DMS79 treated with DMSO at 0.1 percent for 48 hours (cell line): ENCODE measurements around the gene SPATS2L.

ENCODE experiments used
- DNase-seq: peaks from one replicate; lab custom pipeline; 2025; lab: John Stamatoyannopoulos, UW

The SPATS2L gene, protein sequence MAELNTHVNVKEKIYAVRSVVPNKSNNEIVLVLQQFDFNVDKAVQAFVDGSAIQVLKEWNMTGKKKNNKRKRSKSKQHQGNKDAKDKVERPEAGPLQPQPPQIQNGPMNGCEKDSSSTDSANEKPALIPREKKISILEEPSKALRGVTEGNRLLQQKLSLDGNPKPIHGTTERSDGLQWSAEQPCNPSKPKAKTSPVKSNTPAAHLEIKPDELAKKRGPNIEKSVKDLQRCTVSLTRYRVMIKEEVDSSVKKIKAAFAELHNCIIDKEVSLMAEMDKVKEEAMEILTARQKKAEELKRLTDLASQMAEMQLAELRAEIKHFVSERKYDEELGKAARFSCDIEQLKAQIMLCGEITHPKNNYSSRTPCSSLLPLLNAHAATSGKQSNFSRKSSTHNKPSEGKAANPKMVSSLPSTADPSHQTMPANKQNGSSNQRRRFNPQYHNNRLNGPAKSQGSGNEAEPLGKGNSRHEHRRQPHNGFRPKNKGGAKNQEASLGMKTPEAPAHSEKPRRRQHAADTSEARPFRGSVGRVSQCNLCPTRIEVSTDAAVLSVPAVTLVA

DNA sequence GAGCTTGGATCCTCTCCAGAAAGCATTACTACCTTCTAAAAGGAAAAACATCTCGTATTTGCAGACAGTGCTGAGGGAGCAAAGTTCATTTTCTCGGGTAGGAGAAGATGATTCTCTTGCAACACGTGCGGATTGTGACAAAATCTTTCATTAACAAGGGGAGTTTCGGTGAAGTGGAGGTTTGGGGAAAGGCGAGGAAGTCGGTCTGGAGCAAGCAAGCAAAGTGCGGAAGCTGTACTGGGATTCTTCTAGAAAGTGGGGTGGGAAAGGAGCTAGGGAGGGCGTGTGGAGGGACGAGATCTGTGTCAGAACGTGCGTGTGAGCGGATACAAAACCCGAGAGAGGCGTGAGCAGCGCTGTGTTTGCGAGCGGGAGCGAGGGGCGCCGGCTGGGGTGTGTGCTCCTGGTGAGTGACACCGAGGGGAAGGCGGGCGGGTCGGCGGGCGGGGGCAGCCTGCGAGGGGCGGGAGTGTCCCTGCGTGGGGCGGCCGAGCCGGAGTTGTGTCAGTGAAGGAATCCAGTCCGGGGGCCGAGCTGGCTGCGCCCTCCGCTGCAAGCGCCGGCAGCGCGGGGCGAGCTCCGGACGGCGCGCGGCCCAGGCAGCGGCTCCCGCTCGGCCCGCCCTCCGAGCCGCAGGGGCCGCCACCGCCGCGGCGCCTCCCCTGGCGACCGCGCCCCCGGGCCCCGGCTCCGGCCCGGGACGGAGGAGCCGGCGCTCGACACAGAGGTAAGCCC is at the start of gene SPATS2L:
Gene SPATS2L (plus strand): TSS at position 498 of the 735 bp plus-strand sequence. CDS start 82,552 bp downstream, outside the sequence.
- peak; percentile 81 for DNase-seq

DNA sequence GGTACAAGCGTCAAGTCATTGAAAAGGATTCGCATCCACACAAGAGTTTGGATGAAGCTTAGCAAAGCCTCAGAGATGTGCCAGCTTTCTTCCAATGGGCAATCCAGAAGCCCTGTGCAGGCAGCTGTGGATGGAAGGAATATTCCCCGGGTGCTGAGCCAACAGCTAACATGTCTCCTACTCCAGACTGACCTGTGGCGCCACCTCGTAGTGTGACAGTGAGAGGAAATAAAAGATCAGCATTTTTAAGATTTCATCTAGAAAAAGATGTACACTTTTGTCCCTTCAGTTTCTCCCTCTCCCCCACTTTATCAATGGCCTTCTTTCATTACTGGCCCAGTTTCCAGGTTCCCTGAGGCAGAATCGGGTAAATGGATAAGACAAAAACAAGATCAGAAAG is 48.9 kb upstream of the SPATS2L start:
- DNase-seq, result no peak

DNA sequence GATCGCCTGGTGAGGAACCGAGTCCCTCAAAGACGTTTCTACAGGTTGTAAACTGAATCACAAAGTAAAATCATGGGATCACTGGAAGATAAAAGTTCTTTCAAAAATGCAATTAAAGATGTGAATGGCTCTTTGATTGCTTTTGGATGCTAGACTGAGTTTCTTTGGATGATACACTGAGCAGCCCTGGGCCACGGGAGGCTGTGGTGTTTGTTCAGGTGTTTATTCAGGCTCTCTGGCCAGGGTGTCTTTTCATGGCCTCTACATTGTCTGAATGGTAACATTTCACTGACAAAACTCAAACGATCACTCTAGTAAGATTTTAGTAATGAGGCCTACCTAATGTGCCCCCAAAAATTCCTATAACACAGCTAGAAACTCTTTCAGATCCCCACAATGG is 48.4 kb upstream of the SPATS2L start:
- no peak for DNase-seq

DNA sequence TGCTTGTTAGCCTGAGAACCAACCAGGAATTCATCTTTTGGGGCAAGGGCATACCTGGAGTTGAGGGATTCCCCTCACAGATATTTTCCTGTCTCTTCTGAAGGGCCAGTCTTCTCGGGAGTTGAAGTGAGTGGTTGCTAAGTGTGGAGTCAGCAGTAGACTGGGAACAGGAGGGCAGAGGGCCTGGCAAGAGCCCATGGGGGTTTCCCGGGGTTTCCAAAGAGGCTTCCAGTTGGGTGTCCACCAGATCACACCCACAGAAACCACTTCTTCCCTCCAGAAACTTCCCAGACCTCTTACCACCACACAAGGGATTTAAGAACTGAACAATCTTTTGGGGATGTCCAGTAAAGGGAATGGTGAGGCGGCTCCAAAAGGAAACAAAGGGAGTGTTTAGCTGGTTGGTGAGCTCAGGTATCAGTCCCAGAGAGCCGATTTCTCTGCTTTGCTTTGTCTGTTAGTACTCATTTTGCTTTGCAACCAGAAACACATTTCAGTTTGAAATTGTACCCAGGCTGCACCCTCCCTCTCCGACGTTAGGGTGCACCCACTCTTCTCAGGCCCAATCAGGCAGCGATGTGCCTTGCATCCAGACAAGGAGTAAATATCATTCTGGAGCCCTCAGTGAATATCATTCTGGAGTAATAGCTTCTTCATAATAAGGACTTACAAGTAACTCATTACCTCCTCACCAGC is 47.5 kb upstream of the SPATS2L start:
- peak; percentile 77 for DNase-seq

DNA sequence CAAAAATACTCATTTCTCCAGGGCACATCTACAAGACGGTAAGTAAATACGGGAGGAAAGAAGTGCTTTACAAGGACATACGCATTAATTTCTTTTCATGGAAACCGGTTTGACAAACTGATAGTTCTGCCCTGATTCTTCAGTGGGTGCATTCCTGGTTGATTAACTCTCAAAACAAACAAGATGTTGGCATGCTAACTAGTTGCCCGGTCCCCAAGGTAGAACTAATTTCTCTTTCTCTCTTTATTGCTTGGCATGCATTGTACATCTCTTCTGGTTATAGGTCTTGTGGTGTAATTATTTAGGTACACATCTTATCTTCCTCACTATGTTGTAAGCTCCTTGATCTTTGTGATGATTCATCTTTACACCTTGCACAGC is 46.9 kb upstream of the SPATS2L start:
- DNase-seq, result peak; percentile 95

DNA sequence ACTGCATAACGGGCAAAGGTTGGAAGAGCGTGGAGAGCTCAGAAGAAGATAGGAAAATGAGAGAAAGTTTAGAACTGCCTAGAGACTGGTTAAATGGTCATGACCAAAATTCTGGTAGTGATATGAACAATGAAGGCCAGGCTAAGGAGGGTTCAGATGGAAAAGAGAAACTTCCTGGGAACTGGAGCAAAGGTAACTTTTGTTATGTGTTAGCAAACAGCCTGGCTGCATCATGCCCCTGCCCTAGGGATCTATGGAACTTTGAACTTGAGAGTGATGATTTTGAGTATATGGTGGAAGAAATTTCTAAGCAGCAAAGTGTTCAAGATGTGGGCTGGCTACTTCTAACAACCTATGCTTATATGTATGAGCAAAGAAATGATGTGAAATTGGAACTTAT is 44.4 kb upstream of the SPATS2L start:
- DNase-seq, result no peak

DNA sequence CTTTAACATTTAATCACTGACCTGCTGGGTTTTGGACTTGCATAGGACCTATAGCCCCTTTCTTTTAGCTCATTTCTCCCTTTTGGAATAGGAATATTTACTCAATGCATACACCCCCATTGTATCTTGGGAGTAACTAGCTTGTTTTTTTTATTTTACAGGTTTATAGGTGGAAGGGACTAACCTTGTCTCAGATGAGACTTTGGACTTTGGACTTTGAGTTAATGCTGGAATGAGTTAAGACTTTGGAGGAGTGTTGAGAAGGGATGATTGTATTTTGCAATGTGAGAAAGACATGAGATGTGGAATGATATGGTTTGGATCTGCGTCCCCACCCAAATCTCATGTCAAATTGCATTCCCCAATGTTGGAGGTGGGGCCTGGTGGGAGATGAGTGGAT is 43.2 kb upstream of the SPATS2L start:
- no peak for DNase-seq

DNA sequence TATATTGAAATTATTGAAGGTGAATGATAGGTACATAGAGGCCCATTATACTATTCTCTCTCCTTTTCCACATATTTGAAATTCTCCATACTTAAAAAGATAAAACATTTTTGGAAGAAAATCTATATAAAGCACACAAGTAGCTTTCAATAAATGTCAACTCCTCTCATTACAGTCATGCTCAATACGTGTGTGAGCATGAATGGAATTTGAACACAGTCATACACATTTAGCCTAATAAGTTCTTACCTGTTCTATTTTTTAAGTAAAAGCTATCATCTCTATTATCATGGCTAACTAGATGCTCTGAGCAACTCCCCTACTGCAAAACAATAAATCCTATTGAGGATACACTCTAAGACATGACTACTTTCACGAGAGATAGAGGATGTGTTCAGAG is 41.9 kb upstream of the SPATS2L start:
- no peak for DNase-seq

DNA sequence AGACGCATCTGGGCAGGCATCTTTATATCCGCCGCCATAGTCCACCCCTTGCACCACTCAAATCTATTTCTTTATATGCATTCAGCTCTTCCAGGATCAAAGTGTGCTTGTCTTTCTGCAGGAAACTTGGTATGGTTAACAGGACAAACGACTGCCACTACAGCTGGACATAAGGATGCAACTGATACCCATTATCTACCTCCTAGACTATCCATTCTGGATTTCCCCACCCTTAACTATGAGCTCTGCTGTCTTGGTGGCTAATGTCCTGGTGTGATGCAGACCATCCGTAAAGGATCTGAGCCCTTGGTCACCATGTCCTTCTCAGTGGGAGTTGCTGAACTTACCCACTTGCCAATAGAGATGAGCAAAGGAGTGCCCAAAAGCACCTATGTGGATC is 40.1 kb upstream of the SPATS2L start:
- DNase-seq, result no peak

DNA sequence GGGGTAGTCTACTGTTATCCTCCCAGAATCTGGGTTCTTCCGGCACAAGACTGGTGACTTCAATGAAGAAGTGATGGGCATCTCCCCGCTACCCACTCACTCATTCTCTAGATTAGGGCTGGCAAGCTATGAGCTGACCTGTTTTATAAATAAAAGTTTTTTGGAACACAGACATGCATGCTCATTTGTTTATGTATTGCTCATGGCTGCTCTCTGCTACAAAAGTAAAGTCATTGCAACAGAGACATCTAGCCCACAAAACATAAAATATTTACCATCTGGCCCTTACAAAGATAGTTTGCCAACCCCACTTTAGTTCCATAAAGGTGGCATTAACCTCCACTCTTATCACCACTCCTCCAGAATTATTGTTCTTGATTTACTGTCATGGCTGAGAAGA is 39.1 kb upstream of the SPATS2L start:
- DNase-seq, result no peak

DNA sequence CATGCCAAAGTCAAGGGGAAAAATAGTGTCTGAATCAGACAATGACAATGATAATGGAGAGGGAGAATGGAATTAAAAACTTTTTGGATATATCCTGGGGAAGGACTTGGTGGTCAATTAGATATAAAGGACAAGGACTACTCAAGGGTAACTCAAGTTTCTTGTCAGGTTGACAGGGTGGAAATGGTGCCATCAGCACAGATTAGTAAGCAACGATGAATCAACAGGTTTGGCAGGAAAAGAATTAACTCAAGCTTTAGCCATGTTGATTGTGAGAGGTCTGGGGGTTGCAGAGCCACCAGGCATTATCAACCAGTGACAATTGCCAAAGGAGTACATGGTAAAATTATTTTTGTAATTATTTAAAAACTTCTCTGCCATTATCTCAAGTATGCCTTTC is 35.8 kb upstream of the SPATS2L start:
- no peak for DNase-seq

DNA sequence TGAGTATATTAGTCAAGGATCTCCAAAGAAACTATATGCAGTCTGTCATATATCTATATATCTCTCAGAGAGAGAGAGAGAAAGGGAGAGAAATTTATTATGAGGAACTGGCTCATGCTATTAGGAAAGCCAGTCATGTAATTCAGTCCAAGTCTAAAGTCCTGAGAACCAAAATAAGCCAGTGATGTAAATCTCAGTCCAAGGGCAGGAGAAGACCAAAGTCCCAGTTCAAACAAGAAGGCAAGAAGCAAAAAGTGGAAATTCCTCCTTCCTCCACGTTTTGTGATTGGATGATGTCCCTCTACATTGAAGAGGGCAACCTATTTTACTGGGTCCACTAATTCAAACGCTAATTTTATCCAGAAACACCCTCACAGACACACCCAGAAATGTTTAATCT is 34.2 kb upstream of the SPATS2L start:
- DNase-seq, result no peak

DNA sequence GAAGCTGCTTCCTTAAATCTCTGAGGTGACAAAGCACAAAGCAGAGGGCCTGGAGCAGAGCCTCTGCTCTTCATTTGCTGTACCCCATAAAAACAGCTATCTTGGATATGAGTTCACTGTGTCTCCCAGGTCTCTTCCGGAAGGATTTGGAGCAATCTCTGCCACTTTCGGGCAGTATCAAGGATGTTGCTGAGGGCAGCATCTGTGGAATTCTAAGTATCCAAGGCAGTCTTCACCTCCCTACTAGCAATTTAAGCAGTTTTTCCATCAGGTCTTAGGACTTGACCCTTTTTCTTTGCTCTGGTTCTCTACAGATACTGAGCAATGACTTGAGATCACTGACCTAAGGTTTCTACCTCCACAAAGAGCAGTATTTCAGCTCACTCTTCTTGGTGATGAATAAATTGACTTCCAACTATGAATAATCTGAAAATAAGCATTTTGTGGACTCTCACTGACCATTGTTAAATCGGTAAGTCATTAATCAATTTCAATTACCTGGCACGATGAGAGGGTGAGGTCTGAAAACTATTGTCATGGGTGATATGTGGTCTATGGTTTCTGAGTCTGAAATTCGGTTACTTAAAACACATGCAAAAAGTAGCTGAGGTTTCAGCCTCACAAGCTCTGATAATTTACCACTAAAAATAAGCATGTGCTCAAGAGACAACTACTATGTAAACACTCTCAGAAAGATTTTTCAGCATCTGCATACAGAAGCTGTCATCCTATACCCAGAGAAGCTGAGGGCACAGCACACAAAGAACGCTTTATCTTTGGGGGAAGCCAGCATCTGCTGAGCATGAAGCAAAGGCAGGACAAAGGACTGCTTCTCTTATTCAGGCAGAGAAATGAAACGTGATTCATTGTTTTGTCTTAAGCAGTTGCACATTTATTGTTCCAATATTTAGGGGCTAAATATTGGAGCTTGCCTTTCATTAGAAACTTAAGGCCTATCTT is 32.1 kb upstream of the SPATS2L start:
- peak; percentile 42 for DNase-seq

DNA sequence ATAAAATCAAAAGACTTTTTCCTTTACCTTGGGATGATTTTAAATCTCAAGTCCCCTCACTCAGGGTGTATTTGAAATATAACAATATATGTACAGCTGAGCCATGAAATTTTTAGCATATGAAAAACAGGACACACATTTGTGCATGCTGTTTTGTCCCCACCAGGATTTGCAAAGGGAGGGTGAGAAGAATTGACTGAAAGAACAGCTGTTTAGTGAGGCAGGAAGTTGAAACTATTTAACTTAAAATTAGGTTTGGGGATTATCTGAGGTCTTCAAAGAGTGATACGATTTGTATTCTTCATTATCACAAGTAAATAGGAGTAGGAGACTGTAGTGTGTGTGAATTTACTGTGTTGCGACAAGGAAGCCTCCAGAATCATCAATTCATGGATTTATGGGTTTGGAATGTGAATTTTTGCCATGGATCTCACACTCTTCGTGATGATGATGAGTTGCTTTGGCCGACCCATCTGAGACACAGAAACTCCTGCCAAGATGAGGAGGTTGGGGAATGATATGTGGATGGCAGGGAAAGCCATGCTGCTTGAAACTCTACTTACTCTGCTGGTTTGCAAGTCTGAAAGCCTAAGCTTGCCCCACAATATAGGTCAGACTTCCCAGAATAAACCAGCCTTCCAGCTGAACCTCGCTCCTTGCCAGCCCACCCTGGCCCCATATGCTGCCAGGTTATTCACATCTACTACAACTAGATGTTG is 31.0 kb upstream of the SPATS2L start:
- no peak for DNase-seq

DNA sequence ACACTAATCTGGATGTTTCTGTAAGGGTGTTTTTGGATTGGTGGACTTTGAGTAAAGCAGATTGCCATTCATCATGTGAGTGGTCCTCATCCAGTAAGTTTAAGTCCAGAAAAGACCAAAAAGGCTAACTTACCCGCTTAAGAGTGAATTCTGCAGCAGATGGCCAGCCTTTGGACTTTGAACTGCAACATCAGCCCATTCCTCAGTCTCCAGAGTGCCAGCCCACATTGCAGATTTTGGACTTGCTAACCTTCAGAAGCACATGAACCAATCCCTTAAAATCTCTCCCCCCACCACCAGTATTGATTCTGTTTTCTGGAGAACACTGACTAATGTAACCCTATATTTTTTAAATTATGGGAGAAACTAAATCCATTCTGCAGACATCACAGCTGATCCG is 30.0 kb upstream of the SPATS2L start:
- DNase-seq, result no peak

DNA sequence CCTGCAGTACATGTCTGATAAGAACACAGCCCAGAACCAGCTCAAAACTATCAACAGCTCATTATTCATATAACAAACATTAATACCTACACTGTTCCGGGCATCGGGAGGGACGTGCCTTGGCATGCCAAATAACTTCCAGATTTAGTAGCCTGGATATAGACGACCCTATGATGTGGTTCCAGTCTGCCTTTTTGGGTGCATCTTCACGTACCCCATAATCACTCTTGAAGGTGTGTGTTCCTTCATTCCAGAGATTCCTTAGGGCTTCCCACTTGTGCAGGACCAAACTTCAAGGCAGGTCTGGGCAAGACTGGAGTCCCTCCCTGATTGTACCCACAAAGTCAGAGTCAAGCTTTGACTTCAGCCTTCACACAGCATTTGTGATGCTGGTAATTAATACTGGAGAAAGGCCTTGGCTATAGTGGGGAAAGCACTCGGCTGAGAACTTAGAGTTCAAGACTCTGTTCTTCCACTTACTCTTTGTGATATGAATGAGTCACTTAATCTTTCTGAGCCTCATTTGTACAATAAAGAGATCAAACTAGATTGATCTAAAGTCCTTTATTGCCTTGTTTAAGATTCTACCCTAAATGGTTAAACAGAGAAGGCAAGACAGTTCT is 27.7 kb upstream of the SPATS2L start:
- no peak for DNase-seq

DNA sequence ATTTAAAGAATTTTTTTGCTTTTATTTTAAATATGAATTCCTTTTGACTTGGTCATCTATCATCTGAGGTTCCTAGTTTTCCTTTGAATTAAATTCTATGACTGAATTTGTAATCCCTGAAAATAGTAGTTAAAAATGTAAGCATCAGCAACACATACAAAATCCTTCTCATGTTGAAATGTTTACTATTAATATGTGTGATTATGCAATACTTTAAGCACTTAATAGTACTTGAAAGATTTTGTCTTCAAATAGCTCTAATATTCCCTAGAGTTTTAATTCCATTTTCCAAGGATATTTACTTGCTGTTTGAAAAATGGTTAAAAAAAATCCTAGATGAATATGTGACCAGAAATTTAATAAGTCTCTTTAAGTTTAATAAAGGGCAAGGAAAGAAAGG is 26.6 kb upstream of the SPATS2L start:
- DNase-seq, result no peak

DNA sequence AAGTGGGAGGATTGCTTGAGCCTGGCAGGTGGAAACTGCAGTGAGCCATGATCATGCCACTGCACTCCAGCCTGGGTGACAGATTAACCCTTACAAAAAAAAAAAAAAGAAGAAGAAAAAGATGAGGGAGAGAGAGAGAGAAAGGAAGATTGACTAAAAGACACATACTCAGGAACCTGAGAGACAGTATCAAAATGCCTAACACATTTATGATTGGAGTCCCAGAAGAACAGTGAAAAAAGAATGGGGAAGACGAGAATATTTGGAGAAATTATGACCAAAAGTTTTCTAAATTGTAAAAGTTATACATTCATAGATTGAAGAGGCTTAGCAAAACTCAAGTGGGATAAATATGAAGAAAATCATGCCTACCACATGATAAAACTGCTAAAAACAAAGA is 19.9 kb upstream of the SPATS2L start:
- no peak for DNase-seq

DNA sequence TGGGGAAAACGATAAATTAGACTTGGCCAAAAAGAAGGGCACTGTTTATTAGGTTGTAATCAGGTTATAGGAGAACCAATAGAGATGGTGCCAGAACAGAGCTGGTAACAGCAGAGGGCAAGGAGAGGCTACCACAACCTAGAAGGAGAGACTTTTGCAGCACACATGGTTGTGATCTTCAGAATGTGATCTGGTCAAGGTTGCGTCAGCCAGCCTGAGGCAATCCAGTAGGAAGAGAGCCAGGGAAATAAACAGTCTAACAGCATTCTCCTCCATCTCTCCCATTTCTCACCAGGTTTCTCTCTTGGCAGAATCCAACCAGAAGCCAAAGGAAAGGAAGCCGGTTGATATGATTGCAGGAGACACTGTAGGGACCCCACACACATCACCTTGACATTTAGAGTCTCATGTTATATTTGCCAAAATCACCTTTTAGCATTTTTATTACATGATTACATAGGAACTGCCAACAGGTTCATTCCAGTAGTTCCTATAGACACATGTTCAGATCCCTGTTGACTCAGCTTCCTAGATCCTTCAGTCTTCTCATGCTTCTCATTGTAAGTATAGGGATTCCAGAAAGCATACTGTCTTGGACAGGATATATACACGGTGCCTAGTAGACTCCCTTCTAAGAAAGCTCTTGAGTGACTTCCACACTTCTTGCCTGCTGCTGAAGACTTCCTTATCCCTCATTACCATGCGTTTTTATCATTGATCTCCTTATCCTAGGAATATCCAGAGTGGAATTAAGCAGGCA is 17.6 kb upstream of the SPATS2L start:
- no peak for DNase-seq

DNA sequence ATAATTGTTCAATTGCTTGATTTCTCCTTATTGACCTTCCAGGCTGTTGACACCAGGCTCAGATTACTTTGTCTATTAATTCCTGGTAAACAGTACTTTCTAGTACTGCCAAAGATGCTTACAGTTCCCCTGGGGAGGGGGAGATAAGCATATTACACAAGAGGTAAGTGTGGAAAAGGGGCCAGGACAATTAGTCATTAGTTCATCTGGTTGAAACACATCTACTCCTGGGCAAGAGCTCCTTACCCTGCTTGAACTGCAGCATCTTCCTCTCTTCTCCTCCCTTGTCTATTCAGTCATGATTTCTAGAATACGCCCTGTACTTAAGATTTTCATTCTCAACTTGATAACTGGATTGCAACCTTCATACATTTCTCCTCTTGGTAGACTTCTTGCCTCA is 10.4 kb upstream of the SPATS2L start:
- no peak for DNase-seq
